Measurements from ENCODE around the gene ATP2B2.

The ATP2B2 gene

GRCh38 chr3:10445561-10446175 is 59.7 kb downstream of the ATP2B2 start:
- Histone ChIP-seq H3K36me3 (ENCODE audit: control insufficient read depth, insufficient read depth, low read length) (no peaks in the 10 kb centered on the region), H3K4me1 (ENCODE audit: control insufficient read depth, insufficient read depth, low read length, poor library complexity, severe bottlenecking) (peaks cover 5% of the 10 kb centered on the region), H3K4me3 (ENCODE audit: extremely low read depth, insufficient read depth, low read length, poor library complexity, severe bottlenecking) (no peak overlapping the region), H3K9me3 (ENCODE audit: control insufficient read depth, low read length) (no peaks in the 10 kb centered on the region), H3K27ac (ENCODE audit: low read depth, low read length, severe bottlenecking) (no peak overlapping the region)
- 54 to 61% methylated on average over 9 of the region's 9 CpGs for WGBS, 2 experiments (ENCODE audit: insufficient coverage in 2 of 2)

DNA sequence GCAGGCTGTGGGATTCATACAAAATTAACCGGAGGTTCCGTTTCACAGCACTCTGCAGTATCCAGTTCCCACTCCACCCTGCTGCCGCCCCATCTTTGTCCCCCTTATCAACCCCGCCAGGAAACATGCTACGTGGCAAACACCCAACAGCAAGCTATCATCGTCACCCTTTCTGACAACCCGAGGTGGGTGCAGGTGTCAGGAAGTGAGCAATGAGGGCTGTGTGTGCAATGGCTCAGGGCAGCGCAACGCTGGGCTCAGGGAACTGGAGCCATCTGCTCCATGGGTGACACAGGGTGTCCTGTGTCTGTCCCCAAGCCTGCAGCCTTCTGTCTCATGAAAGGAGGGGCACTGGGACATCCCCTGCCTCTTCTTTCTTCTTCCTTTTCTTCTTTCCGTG is 60.9 kb downstream of the ATP2B2 start:
- Histone ChIP-seq H3K9me3 (ENCODE audit: control insufficient read depth, low read length) (no peaks in the 10 kb centered on the region), H3K36me3 (ENCODE audit: control insufficient read depth, insufficient read depth, low read length) (no peaks in the 10 kb centered on the region), H3K4me1 (ENCODE audit: control insufficient read depth, insufficient read depth, low read length, poor library complexity, severe bottlenecking) (peaks cover 5% of the 10 kb centered on the region), H3K4me3 (ENCODE audit: extremely low read depth, insufficient read depth, low read length, poor library complexity, severe bottlenecking) (no peak overlapping the region), H3K27ac (ENCODE audit: low read depth, low read length, severe bottlenecking) (no peak overlapping the region)
- 96 to 98% methylated on average over 5 of the region's 10 CpGs for WGBS, 2 experiments (ENCODE audit: insufficient coverage in 2 of 2)

GRCh38 chr3:10444110-10444429 is 61.3 kb downstream of the ATP2B2 start:
- 95 to 99% methylated on average over 10 of the region's 10 CpGs for WGBS, 2 experiments (ENCODE audit: insufficient coverage in 2 of 2)
- H3K4me3 ChIP-seq (ENCODE audit: extremely low read depth, insufficient read depth, low read length, poor library complexity, severe bottlenecking): no peak overlapping the region
- H3K36me3 ChIP-seq (ENCODE audit: control insufficient read depth, insufficient read depth, low read length): no peaks in the 10 kb centered on the region
- no peaks in the 10 kb centered on the region for H3K9me3 ChIP-seq (ENCODE audit: control insufficient read depth, low read length)
- H3K4me1 ChIP-seq (ENCODE audit: control insufficient read depth, insufficient read depth, low read length, poor library complexity, severe bottlenecking): peaks cover 5% of the 10 kb centered on the region
- H3K27ac ChIP-seq (ENCODE audit: low read depth, low read length, severe bottlenecking): no peak overlapping the region

DNA sequence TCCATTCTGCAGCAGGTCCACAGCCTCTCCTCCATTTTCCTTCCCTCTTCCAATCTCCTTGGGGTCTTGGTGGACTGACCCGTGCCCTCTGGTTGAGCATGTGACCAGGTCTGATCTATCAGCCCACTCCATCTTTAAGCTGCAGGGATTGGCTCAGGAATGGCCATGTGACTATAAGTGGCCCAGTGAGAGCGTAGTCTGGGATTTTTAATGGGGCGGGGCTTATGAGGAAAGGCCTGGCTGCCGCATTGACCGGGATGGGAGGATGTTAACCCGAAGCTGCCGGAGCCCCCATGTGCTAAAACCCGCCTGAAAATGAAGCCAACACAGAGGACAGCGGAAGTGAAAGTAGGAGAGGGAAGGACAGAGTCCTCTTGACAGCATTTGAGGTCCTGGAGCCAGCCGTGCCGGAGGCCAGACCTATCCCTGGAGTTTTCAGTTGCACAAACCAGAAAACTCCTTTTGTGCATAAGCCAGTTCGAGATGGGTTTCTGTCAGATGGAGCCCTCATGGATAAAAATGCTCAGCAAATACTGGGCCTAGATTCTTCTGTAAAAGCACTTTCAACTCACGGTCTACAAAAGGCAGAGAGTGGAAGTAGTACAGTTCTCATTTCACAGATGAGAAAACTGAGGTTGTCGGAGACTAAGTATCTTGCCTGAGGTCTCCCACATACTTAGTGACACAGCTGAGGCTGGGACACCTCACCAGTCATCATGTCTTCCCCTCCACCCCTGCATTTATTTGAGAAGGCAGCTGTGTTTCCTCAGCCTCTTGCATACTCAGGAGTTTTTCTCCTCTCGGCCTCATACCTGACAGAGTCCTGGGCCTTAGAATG is 61.9 kb downstream of the ATP2B2 start:
- H3K27ac ChIP-seq (ENCODE audit: low read depth, low read length, severe bottlenecking): no peak overlapping the region
- 89% methylated on average over 13 to 15 of the region's 15 CpGs for WGBS, 2 experiments (ENCODE audit: insufficient coverage in 2 of 2)
- H3K36me3 ChIP-seq (ENCODE audit: control insufficient read depth, insufficient read depth, low read length): no peaks in the 10 kb centered on the region
- peaks cover 10% of the 10 kb centered on the region for H3K4me1 ChIP-seq (ENCODE audit: control insufficient read depth, insufficient read depth, low read length, poor library complexity, severe bottlenecking)
- no peaks in the 10 kb centered on the region for H3K9me3 ChIP-seq (ENCODE audit: control insufficient read depth, low read length)
- no peak overlapping the region for H3K4me3 ChIP-seq (ENCODE audit: extremely low read depth, insufficient read depth, low read length, poor library complexity, severe bottlenecking)

DNA sequence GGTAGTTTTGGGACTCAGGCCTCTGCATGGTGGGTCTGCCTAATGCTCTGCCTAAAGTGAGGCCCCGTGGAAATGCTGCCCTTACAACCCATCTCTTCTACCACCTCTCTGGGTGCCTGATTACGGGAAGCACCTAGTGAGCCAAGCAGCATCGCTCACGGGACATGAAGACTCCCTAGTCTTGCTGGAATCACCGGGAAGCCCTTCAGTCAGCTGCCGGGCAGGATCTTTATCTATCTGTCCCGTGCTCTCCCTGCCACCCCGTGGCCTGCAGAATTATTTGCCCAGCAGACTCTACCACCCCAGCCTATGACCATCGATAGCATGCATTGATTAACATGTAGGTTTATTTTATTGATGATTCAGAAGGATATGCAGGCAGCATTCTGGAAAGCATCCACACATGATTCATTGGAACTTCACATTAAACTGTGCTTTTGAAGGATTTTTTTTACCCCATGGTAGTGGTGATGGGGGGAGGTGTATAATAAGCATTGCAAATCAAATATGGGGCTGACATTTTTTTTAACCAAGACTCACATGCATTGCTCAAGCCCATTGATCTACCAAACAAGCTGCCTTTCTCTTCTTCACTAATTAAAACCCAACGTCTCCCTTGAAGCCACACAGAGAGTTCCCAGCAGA is 63.1 kb downstream of the ATP2B2 start:
- WGBS, 2 experiments (ENCODE audit: insufficient coverage in 2 of 2): 66 to 78% methylated on average over 6 to 9 of the region's 10 CpGs
- H3K27ac ChIP-seq (ENCODE audit: low read depth, low read length, severe bottlenecking): no peak overlapping the region
- H3K4me3 ChIP-seq (ENCODE audit: extremely low read depth, insufficient read depth, low read length, poor library complexity, severe bottlenecking): no peak overlapping the region
- H3K4me1 ChIP-seq (ENCODE audit: control insufficient read depth, insufficient read depth, low read length, poor library complexity, severe bottlenecking): peaks cover 18% of the 10 kb centered on the region
- H3K36me3 ChIP-seq (ENCODE audit: control insufficient read depth, insufficient read depth, low read length): no peaks in the 10 kb centered on the region
- no peaks in the 10 kb centered on the region for H3K9me3 ChIP-seq (ENCODE audit: control insufficient read depth, low read length)

DNA sequence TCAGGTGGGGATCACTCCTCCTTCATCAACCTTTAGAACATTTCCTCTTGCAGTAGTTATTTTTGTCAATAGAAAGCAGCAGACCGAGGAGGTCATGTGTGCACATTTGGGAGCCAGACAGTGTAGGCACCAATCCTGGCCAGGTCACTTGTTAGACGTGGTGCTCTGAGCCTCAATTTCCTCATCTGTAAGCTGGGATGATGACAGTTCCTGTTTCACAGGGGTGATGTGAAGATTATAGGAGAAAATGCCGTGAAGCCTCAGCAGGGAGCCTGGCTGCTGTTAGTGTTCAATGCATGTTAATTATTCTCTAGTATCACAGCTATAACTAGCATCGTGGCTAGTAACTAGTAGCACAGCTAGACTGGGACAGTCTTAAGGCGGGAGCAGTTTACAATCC is 64.7 kb downstream of the ATP2B2 start:
- no peaks in the 10 kb centered on the region for H3K9me3 ChIP-seq (ENCODE audit: control insufficient read depth, low read length)
- H3K4me3 ChIP-seq (ENCODE audit: extremely low read depth, insufficient read depth, low read length, poor library complexity, severe bottlenecking): no peak overlapping the region
- no peak overlapping the region for H3K27ac ChIP-seq (ENCODE audit: low read depth, low read length, severe bottlenecking)
- H3K4me1 ChIP-seq (ENCODE audit: control insufficient read depth, insufficient read depth, low read length, poor library complexity, severe bottlenecking): peaks cover 17% of the 10 kb centered on the region
- no peaks in the 10 kb centered on the region for H3K36me3 ChIP-seq (ENCODE audit: control insufficient read depth, insufficient read depth, low read length)
- WGBS, 2 experiments (ENCODE audit: insufficient coverage in 2 of 2): 83 to 85% methylated on average over 2 of the region's 5 CpGs

DNA sequence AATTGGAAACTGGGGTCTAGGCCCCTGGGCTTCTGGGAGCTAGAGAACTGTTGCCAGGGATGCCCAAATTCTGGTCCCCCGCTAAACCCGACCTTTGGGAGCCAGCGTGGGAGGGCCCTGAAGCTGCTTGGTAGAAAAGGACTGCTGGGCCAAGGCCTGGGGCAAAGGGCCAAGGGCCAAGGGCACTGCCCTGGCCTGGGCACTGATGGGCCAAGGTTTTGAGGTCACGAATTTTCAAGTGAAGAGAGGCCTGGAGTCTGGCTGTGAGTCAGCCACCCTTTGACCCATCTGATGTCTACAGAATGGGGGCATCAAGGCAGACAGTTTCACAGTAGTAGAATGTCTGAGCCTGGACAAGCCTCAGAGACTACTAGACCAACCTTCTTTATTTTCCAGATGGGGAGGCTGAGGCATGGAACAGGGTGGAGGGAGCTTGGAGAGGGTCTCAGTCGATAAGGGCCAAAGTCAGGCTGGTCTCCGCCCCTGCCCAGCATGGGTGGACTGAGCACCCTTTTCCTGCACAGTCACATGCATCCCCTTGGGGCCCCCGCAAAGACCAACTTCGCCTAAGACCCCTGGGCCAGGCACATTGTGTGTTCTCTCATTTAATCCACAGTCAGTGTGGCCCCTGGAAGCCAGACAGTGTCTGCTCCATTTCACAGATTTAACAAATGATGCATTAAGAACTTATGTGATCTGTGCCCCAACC is 66.3 kb downstream of the ATP2B2 start:
- WGBS, 2 experiments (ENCODE audit: insufficient coverage in 2 of 2): 91 to 93% methylated on average over 6 to 7 of the region's 8 CpGs
- H3K4me1 ChIP-seq (ENCODE audit: control insufficient read depth, insufficient read depth, low read length, poor library complexity, severe bottlenecking): peaks cover 12% of the 10 kb centered on the region
- H3K27ac ChIP-seq (ENCODE audit: low read depth, low read length, severe bottlenecking): no peak overlapping the region

DNA sequence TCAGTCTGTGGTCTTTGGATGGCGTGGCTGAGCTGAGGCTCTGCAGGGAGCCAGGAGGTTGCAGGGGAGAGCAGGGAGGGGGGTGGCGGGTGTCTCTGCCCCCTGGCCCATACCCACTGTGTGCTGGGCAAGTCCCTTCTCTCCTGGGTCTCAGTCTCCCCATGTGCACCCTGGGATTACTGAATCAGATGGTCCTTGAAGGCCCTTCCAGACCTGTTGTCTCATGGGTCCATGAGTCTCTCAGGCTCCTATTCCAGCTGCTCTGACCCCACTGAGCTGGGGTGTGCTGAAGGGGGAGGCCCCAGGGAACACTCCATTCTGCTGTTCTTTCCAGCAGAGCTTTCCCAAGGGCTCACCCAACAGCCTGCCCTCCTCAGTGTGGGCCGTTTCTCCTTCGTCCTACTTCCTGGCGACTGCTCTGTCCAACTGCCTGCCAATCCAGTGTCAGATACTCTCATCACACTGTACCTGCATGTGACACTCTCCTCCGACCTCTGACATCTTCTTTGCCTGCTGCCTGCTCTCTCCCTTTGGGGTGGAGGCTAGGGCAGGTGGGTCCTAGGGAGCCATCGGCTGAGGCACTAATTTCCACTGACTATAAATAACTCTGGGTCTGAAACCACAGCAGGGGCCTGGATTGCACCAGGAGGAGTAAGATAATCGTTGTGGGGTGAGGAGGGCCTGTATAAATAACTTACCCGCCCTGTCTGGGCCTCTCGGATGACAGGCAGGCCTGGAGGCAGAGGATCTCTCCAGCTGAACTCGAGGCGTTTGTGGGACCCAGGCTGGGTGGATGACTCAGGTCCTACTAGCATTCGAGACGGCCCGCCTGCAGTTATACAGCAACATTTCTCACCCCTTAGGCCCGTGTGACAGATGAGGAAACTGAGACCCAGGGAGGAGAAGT is 67.1 kb downstream of the ATP2B2 start:
- Histone ChIP-seq H3K4me1 (ENCODE audit: control insufficient read depth, insufficient read depth, low read length, poor library complexity, severe bottlenecking) (peaks cover 12% of the 10 kb centered on the region), H3K27ac (ENCODE audit: low read depth, low read length, severe bottlenecking) (peak overlapping the region; percentile 36), H3K36me3 (ENCODE audit: control insufficient read depth, insufficient read depth, low read length) (no peaks in the 10 kb centered on the region), H3K9me3 (ENCODE audit: control insufficient read depth, low read length) (no peaks in the 10 kb centered on the region), H3K4me3 (ENCODE audit: extremely low read depth, insufficient read depth, low read length, poor library complexity, severe bottlenecking) (no peak overlapping the region)
- WGBS, 2 experiments (ENCODE audit: insufficient coverage in 2 of 2): 83 to 86% methylated on average over 8 to 10 of the region's 16 CpGs

More for the DNA sequence above, 66.3 kb downstream of the ATP2B2 start:
- Histone ChIP-seq H3K4me3 (ENCODE audit: extremely low read depth, insufficient read depth, low read length, poor library complexity, severe bottlenecking) (no peak overlapping the region), H3K36me3 (ENCODE audit: control insufficient read depth, insufficient read depth, low read length) (no peaks in the 10 kb centered on the region), H3K9me3 (ENCODE audit: control insufficient read depth, low read length) (no peaks in the 10 kb centered on the region)

DNA sequence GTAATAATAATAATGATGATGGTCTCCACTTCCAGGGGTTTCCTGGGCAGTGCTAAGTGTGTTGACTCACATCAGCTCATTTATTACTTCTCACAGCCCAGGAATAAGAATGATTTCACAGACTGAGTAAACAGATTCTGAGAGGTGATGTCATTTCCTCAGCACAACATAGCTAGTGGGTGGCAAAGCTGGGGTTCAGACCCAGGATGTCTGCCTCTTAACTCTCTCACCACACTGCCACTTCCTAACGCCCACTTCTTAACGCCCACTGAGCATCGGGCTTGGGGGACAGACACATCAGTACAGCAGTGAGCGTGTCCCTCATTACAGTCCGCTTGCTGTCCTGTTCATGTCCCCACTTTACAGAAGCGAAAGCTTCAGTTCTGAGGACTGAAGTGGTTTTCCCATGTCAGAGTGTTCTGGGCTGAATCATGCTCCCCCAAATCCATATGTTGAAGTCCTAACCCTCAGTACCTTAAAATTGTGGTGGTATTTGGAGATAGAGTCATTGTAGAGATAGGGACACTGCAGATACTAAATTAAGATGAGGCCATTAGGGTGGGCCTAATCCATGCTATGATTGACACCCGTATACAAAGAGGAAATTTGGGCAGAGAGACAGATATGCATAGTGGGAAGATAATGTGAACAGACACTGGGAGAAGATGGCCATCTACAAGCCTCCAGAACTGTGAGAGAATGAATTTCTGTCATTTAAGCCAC is 68.0 kb downstream of the ATP2B2 start:
- Histone ChIP-seq H3K9me3 (ENCODE audit: control insufficient read depth, low read length) (no peaks in the 10 kb centered on the region), H3K27ac (ENCODE audit: low read depth, low read length, severe bottlenecking) (no peak overlapping the region)

More for the DNA sequence above, 68.0 kb downstream of the ATP2B2 start:
- H3K36me3 ChIP-seq (ENCODE audit: control insufficient read depth, insufficient read depth, low read length): no peaks in the 10 kb centered on the region
- peaks cover 12% of the 10 kb centered on the region for H3K4me1 ChIP-seq (ENCODE audit: control insufficient read depth, insufficient read depth, low read length, poor library complexity, severe bottlenecking)
- H3K4me3 ChIP-seq (ENCODE audit: extremely low read depth, insufficient read depth, low read length, poor library complexity, severe bottlenecking): no peak overlapping the region
- WGBS, 2 experiments (ENCODE audit: insufficient coverage in 2 of 2): 82 to 97% methylated on average over 6 to 7 of the region's 7 CpGs
